ENCODE measurements around the gene UMAD1.

Gene UMAD1

DNA sequence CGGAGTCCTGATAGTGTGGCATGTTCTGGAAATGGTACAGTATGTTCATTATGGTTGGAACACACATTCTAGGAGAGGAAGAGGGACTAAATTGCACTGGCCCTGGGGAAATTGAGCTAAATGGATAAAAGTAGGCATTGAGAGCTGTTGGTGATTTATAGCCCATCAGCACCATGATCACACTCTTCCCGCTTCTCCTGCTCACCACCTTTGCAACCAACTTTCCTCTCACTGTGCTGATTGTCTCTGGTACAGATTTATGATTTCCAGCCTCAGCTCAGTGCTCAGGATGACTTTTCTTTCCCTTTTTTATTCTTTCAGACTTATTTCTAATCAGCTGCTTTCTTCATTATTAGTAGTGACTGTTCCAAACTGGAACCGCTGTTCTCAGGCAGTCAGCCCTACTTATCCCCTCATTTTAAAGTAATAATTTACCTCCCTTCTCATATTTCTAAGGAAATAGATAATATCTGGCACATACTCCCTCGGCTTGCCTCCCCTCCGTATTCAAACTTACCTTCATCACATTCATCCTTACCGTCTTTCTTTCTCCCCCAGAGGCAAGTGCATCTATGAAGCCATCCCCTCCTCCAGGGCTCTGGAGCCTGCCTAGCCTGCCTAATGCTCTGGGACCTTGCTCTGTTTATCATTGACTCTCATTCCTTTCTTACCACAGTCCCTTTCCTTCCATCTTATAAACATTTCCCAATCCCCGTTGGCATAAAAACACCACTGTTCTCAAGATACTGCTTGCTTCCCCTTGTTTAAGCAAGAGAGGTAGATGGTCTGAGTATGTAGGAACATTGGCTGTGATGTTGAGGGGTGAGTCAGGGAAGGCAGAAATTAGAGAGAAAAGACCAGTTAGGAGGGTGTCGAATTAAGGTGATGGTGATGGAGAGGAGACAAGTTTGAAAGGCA lies 129.4 kb downstream of the UMAD1 start:
- H3K4me2 ChIP-seq (ENCODE audit: low read depth, low read length): no peak overlapping the region
- no peaks in the 10 kb centered on the region for H4K20me1 ChIP-seq (ENCODE audit: insufficient read depth, low read length)
- peaks cover 22% of the 10 kb centered on the region for H3K4me1 ChIP-seq (ENCODE audit: low read length)
- no peaks in the 10 kb centered on the region for H3K27me3 ChIP-seq (replicated peaks; ENCODE audit: insufficient read depth, low read length)
- peaks cover 10% of the 10 kb centered on the region for H3F3A ChIP-seq (ENCODE audit: insufficient read depth, low read length)
- no peaks in the 10 kb centered on the region for H3K79me2 ChIP-seq (ENCODE audit: low read length)
- H3K27ac ChIP-seq (ENCODE audit: low read length): no peak overlapping the region
- no peak overlapping the region for H3K4me3 ChIP-seq (ENCODE audit: low read length)
- no peak for DNase-seq
- H3K9me2 ChIP-seq (replicated peaks; ENCODE audit: insufficient read depth, low read length): no peaks in the 10 kb centered on the region
- H3K9ac ChIP-seq (ENCODE audit: low read length): no peak overlapping the region
- no peaks in the 10 kb centered on the region for H3K36me3 ChIP-seq (replicated peaks; ENCODE audit: insufficient read depth, low read length)
- TF ChIP-seq EZH2phosphoT487 (IDR thresholded peaks at IDR 0.05; ENCODE audit: low read length) (no peak), EZH2 (optimal IDR thresholded peaks at IDR 0.05; ENCODE audit: low read depth, low read length) (no peak), CTCF (IDR thresholded peaks at IDR 0.05; ENCODE audit: low read length) (no peak)
- H2AFZ ChIP-seq (ENCODE audit: low read length): no peak overlapping the region
- H3K9me3 ChIP-seq (replicated peaks; ENCODE audit: insufficient read depth, low read length): no peaks in the 10 kb centered on the region

- Histone ChIP-seq H3K4me1 (ENCODE audit: low read length) (peaks cover 21% of the 10 kb centered on the region), H3K4me2 (ENCODE audit: low read depth, low read length) (no peak overlapping the region), H3K79me2 (ENCODE audit: low read length) (no peaks in the 10 kb centered on the region), H3K4me3 (ENCODE audit: low read length) (no peak overlapping the region), H3K27me3 (replicated peaks; ENCODE audit: insufficient read depth, low read length) (no peaks in the 10 kb centered on the region), H3F3A (ENCODE audit: insufficient read depth, low read length) (peaks cover 10% of the 10 kb centered on the region), H4K20me1 (ENCODE audit: insufficient read depth, low read length) (no peaks in the 10 kb centered on the region), H2AFZ (ENCODE audit: low read length) (no peak overlapping the region), H3K36me3 (replicated peaks; ENCODE audit: insufficient read depth, low read length) (no peaks in the 10 kb centered on the region), H3K9me3 (replicated peaks; ENCODE audit: insufficient read depth, low read length) (no peaks in the 10 kb centered on the region), H3K9me2 (replicated peaks; ENCODE audit: insufficient read depth, low read length) (no peaks in the 10 kb centered on the region), H3K27ac (ENCODE audit: low read length) (no peak overlapping the region), H3K9ac (ENCODE audit: low read length) (no peak overlapping the region)
- no peak for DNase-seq
- TF ChIP-seq CTCF (IDR thresholded peaks at IDR 0.05; ENCODE audit: low read length) (no peak), EZH2phosphoT487 (IDR thresholded peaks at IDR 0.05; ENCODE audit: low read length) (no peak), EZH2 (optimal IDR thresholded peaks at IDR 0.05; ENCODE audit: low read depth, low read length) (no peak)
Measured at GRCh38 chr7:7771452-7771851, 130.9 kb downstream of the UMAD1 start.

DNA sequence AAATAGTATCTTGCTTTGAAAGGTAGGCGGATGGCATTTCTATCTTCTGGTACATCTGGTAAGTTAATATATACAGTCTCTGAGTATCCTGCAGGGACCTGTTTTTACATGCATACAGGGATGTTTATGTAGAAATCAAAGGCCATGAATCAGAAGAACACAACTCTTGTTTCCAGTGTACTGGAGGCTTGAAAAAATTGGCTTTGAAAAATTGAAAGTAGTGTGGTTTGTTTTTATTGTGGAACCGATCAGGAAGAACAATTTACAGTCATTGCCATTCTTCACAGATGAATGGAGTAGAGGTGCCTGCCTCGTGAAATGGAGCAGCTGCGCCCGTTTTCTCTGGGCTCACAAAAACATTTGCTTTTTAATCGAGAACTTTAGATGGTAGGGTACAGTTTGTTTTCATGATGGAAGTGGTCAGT lies 131.9 kb downstream of the UMAD1 start:
- H3F3A ChIP-seq (ENCODE audit: insufficient read depth, low read length): peaks cover 10% of the 10 kb centered on the region
- DNase-seq: no peak
- H3K79me2 ChIP-seq (ENCODE audit: low read length): no peaks in the 10 kb centered on the region
- H3K9me2 ChIP-seq (replicated peaks; ENCODE audit: insufficient read depth, low read length): no peaks in the 10 kb centered on the region
- H3K27me3 ChIP-seq (replicated peaks; ENCODE audit: insufficient read depth, low read length): no peaks in the 10 kb centered on the region
- TF ChIP-seq EZH2phosphoT487 (IDR thresholded peaks at IDR 0.05; ENCODE audit: low read length) (no peak), EZH2 (optimal IDR thresholded peaks at IDR 0.05; ENCODE audit: low read depth, low read length) (no peak), CTCF (IDR thresholded peaks at IDR 0.05; ENCODE audit: low read length) (no peak)
- H2AFZ ChIP-seq (ENCODE audit: low read length): no peak overlapping the region
- no peaks in the 10 kb centered on the region for H3K9me3 ChIP-seq (replicated peaks; ENCODE audit: insufficient read depth, low read length)
- no peak overlapping the region for H3K27ac ChIP-seq (ENCODE audit: low read length)
- H3K36me3 ChIP-seq (replicated peaks; ENCODE audit: insufficient read depth, low read length): no peaks in the 10 kb centered on the region
- H3K4me3 ChIP-seq (ENCODE audit: low read length): no peak overlapping the region
- peaks cover 21% of the 10 kb centered on the region for H3K4me1 ChIP-seq (ENCODE audit: low read length)
- no peak overlapping the region for H3K9ac ChIP-seq (ENCODE audit: low read length)
- H3K4me2 ChIP-seq (ENCODE audit: low read depth, low read length): peak overlapping the region; percentile 65; the same call in 1 of the 2 replicates
- H4K20me1 ChIP-seq (ENCODE audit: insufficient read depth, low read length): no peaks in the 10 kb centered on the region

Data from MM.1S (cell line).